ENCODE measurements around the gene KRTCAP3. TPM values are rescaled to one million over a fixed set of nuclear protein-coding genes. Genes with fewer than 3 reads are reported as not detected.

The KRTCAP3 gene
- total RNA-seq, 1 experiment from 2014 or later: 62.9 TPM

DNA sequence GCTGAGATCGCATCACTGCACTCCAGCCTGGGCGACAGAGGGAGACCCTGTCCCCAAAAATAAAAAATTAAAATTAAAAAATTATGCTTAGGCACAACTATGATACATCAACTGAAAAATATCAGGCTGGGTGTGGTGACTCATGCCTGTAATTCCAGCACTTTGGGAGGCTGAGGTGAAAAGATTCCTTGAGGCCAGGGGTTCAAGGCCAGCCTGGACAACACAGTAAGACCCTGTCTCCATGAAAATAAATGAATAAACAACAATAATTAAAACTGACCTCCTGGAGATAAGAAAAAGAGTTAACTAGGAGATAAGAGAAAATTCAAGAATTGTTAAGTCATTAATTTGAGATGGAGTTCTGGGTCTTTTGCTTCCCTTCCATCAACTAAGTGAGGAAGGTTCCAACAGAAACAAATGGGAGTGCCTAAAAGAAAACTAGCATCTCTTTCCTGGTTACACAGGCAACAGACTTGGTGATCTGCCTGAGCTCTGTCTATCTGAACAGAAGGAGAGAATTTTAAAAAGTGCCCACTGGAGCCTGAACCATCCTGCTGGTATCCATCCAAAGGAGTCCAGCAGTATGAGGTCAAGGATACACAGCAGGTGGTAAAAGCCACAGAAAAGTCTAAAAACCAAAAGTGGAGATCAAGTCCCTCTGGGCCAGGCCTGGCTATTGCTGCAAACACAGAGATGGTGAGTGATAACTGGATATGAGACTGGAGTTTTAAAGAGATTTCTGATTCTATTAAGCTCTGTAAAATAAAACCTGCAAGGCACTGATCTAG is 41.6 kb upstream of the KRTCAP3 start:
- DNase-seq: no peak
- intact Hi-C loops (cut with micrococcal nuclease; ENCODE audit: unreplicated experiment): no loop called here
- CTCF ChIA-PET: no interaction called here
- Histone ChIP-seq H3K27ac (no peak overlapping the region), H3K4me2 (no peak overlapping the region), H3K79me2 (ENCODE audit: low read depth) (peaks cover 99% of the 10 kb centered on the region), H3F3A (ENCODE audit: insufficient read depth, low read depth) (peaks cover 29% of the 10 kb centered on the region), H3K36me3 (ENCODE audit: low read depth) (peaks cover 10% of the 10 kb centered on the region; the same call in 1 of the 2 replicates), H3K9me3 (ENCODE audit: insufficient read depth, low read depth) (no peaks in the 10 kb centered on the region), H3K4me1 (replicated peaks; ENCODE audit: insufficient read depth) (no peaks in the 10 kb centered on the region), H3K4me3 (no peak overlapping the region), H3K9me2 (ENCODE audit: insufficient read depth) (no peaks in the 10 kb centered on the region), H3K27me3 (ENCODE audit: insufficient read depth, low read depth) (no peaks in the 10 kb centered on the region), H4K20me1 (ENCODE audit: insufficient read depth) (peaks cover 88% of the 10 kb centered on the region), H2AFZ (no peak overlapping the region)
- POLR2A ChIA-PET (ENCODE audit: unreplicated experiment): no interaction called here
- TF ChIP-seq EZH2 (IDR thresholded peaks at IDR 0.05; ENCODE audit: low read depth): no peak
- TF ChIP-seq, protein P1, sequence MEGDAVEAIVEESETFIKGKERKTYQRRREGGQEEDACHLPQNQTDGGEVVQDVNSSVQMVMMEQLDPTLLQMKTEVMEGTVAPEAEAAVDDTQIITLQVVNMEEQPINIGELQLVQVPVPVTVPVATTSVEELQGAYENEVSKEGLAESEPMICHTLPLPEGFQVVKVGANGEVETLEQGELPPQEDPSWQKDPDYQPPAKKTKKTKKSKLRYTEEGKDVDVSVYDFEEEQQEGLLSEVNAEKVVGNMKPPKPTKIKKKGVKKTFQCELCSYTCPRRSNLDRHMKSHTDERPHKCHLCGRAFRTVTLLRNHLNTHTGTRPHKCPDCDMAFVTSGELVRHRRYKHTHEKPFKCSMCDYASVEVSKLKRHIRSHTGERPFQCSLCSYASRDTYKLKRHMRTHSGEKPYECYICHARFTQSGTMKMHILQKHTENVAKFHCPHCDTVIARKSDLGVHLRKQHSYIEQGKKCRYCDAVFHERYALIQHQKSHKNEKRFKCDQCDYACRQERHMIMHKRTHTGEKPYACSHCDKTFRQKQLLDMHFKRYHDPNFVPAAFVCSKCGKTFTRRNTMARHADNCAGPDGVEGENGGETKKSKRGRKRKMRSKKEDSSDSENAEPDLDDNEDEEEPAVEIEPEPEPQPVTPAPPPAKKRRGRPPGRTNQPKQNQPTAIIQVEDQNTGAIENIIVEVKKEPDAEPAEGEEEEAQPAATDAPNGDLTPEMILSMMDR (conservative IDR thresholded peaks at IDR 0.05): no peak
- no TSS peak for BruUV-seq (replicated peaks)

DNA sequence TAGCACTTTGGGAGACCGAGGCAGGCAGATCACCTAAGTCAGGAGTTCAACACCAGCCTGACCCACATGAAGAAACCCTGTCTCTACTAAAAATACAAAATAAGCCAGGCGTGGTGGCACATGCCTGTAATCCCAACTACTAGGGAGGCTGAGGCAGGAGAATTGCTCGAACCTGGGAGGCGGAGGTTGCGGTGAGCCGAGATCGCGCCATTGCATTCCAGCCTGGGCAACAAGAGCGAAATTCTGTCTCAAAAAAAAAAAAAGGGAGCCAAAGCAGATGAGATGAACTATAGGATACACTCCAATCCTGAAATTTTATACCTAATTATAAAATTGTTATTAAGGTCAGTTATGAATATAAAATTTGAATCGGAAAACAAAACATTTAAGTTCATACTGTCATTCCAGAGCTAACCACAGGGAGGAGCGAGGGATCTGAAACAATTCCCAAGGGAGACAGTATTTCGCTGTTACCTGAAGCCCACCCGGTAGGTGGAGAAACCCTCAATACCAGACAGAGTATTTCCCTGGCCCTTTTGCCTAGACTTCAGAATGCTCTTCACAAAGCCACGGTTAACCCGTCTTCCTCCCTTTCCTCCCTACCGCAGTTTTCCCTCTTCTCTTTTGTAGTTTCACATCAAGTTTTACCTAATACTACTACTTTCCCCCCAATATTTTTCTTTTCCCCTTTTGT is 34.2 kb upstream of the KRTCAP3 start:
- Histone ChIP-seq H3F3A (ENCODE audit: insufficient read depth, low read depth) (peaks cover 33% of the 10 kb centered on the region), H3K4me3 (peak overlapping the region; percentile 97), H3K36me3 (ENCODE audit: low read depth) (peaks cover 12% of the 10 kb centered on the region; the same call in 1 of the 2 replicates), H3K9me2 (ENCODE audit: insufficient read depth) (no peaks in the 10 kb centered on the region), H3K4me2 (peak overlapping the region; percentile 98), H3K9me3 (ENCODE audit: insufficient read depth, low read depth) (no peaks in the 10 kb centered on the region), H3K79me2 (ENCODE audit: low read depth) (peaks cover 64% of the 10 kb centered on the region), H3K27me3 (ENCODE audit: insufficient read depth, low read depth) (no peaks in the 10 kb centered on the region), H2AFZ (no peak overlapping the region), H3K4me1 (replicated peaks; ENCODE audit: insufficient read depth) (peaks cover 22% of the 10 kb centered on the region), H3K27ac (peak overlapping the region; percentile 63; the same call in 1 of the 2 replicates), H4K20me1 (ENCODE audit: insufficient read depth) (peaks cover 51% of the 10 kb centered on the region)
- TF ChIP-seq, protein P1 (conservative IDR thresholded peaks at IDR 0.05): peak; percentile 86
- TF ChIP-seq EZH2 (IDR thresholded peaks at IDR 0.05; ENCODE audit: low read depth): no peak
- intact Hi-C loops (cut with micrococcal nuclease; ENCODE audit: unreplicated experiment): loop anchor here (1.0 to 5.0 kb wide), 4 partner anchors 34 to 275 kb away; partner anchors contain the start of genes CCDC121, GPN1, KRTCAP3 and SLC4A1AP
- ChIA-PET POLR2A (ENCODE audit: unreplicated experiment) (interaction anchor here (0.7 kb wide), 1 partner anchor 13 kb away, joined by 13 read pairs; no protein-coding TSS in a partner anchor), CTCF (no interaction called here)
- DNase-seq: peak; percentile 25 to 55
- BruUV-seq (replicated peaks): no TSS peak

DNA sequence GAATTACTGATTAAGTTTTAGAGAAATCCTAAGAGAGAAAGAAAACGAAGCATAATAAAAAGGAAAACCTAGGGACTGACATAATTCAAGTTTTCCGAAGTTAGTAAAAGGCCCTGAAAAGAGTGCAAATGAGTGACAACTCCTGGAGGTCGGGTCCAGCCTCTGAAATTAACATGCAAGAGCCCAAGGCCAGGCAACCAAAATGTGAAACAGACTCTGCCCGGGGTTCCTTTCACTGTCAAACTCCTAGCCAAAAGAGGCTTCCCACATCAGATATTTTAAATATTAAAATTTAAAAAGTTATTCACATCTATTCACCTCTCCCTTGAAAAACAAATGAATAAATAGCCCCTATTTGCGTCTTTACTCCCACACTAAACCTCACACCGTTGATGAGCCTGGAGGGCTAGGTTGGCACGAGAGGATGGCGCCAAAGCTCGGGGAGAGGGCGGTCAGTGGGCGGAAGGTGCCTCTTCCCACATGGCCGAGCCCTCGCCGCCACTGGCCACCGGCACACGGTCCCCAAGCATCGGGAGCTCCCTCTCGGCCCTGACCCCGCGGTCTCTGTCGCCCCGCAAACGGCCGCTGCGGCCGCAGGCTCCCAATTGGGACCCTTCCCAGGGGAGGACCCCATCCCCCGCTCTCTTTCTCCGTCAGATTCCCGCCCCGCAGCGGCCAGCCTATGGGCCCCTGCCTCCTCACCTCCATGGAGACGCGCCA is 33.4 kb upstream of the KRTCAP3 start:
- peak overlapping the region; percentile 93 for H2AFZ ChIP-seq
- intact Hi-C loops (cut with micrococcal nuclease; ENCODE audit: unreplicated experiment): loop anchor here (1.0 to 5.0 kb wide), 5 partner anchors 20 to 275 kb away; partner anchors contain the start of genes CCDC121, GPN1, KRTCAP3 and NRBP1
- TF ChIP-seq, protein P1 (conservative IDR thresholded peaks at IDR 0.05): no peak
- TF ChIP-seq EZH2 (IDR thresholded peaks at IDR 0.05; ENCODE audit: low read depth): no peak
- H3K36me3 ChIP-seq (ENCODE audit: low read depth): peaks cover 12% of the 10 kb centered on the region; the same call in 1 of the 2 replicates
- peak overlapping the region; percentile 97 for H3K4me3 ChIP-seq
- H3K4me1 ChIP-seq (replicated peaks; ENCODE audit: insufficient read depth): peaks cover 26% of the 10 kb centered on the region
- H3K4me2 ChIP-seq: peak overlapping the region; percentile 98
- H3K9me2 ChIP-seq (ENCODE audit: insufficient read depth): no peaks in the 10 kb centered on the region
- no peaks in the 10 kb centered on the region for H3K27me3 ChIP-seq (ENCODE audit: insufficient read depth, low read depth)
- peak in 1 of 2 experiments; percentile 20 for DNase-seq
- H4K20me1 ChIP-seq (ENCODE audit: insufficient read depth): peaks cover 44% of the 10 kb centered on the region
- POLR2A ChIA-PET (ENCODE audit: unreplicated experiment): interaction anchor here (0.6 to 1.0 kb wide), 4 partner anchors 12 to 988 kb away, joined by 3 to 13 read pairs (median 4); no protein-coding TSS in a partner anchor
- H3K79me2 ChIP-seq (ENCODE audit: low read depth): peaks cover 56% of the 10 kb centered on the region
- H3F3A ChIP-seq (ENCODE audit: insufficient read depth, low read depth): peaks cover 40% of the 10 kb centered on the region
- CTCF ChIA-PET: no interaction called here
- H3K9me3 ChIP-seq (ENCODE audit: insufficient read depth, low read depth): no peaks in the 10 kb centered on the region
- TSS peak; percentile 37 for BruUV-seq (replicated peaks)
- peak overlapping the region; percentile 63 for H3K27ac ChIP-seq
